ENCODE measurements around the gene CCDC138.
"Not testable (repeated sequence)": the region's sequence is repeated elsewhere in the genome, so short reads cannot be mapped to it uniquely, and the experiment has no call there.

The CCDC138 gene

GRCh38 chr2:108786354-108787215 lies at the start of gene CCDC138:
TSS of gene CCDC138 (plus strand) at chr2:108786771. CDS start at chr2:108786823, 52 bp downstream.
- DNase-seq, result peak; percentile 78

GRCh38 chr2:108757973-108758372 lies 28.6 kb upstream of the CCDC138 start:
- DNase-seq, result not testable (repeated sequence)

- DNase-seq, result not testable (repeated sequence)
These were observed 24.0 kb upstream of the CCDC138 start for GRCh38 chr2:108762618-108763017.

GRCh38 chr2:108766671-108767070 lies 19.9 kb upstream of the CCDC138 start:
- DNase-seq, result not testable (repeated sequence)

- not testable (repeated sequence) for DNase-seq
These were observed 18.7 kb upstream of the CCDC138 start for GRCh38 chr2:108767859-108768258.

GRCh38 chr2:108776475-108776874 lies 10.1 kb upstream of the CCDC138 start:
- no peak for DNase-seq

GRCh38 chr2:108778857-108779256 lies 7.7 kb upstream of the CCDC138 start:
- DNase-seq, result no peak

GRCh38 chr2:108786008-108786353 lies 590 bp upstream of the CCDC138 start:
- DNase-seq, result no peak

- DNase-seq, result no peak
These were observed 608 bp downstream of the CCDC138 start for GRCh38 chr2:108787216-108787541.

- no peak for DNase-seq
These were observed 16.6 kb downstream of the CCDC138 start for GRCh38 chr2:108803045-108803736.

GRCh38 chr2:108805032-108805431 lies 18.5 kb downstream of the CCDC138 start:
- DNase-seq, result no peak

- no peak for DNase-seq
These were observed 19.2 kb downstream of the CCDC138 start for GRCh38 chr2:108805782-108806181.

GRCh38 chr2:108806371-108807113 lies 20.0 kb downstream of the CCDC138 start:
- no peak for DNase-seq

- DNase-seq, result no peak
These were observed 23.4 kb downstream of the CCDC138 start for GRCh38 chr2:108809936-108810335.

GRCh38 chr2:108810993-108811957 lies 24.7 kb downstream of the CCDC138 start:
- no peak for DNase-seq

- no peak for DNase-seq
These were observed 27.2 kb downstream of the CCDC138 start for GRCh38 chr2:108813732-108814131.

GRCh38 chr2:108820482-108820881 lies 33.9 kb downstream of the CCDC138 start:
- DNase-seq, result no peak

- DNase-seq, result no peak
These were observed 36.7 kb downstream of the CCDC138 start for GRCh38 chr2:108823286-108823685.

- no peak for DNase-seq
These were observed 37.9 kb downstream of the CCDC138 start for GRCh38 chr2:108824316-108825070.

- no peak for DNase-seq
These were observed 38.7 kb downstream of the CCDC138 start for GRCh38 chr2:108825254-108825653.

- DNase-seq, result no peak
These were observed 39.2 kb downstream of the CCDC138 start for GRCh38 chr2:108825736-108826135.
